ENCODE measurements around the gene PTPRK.

Gene PTPRK

GRCh38 chr6:127997496-127998164, 522.8 kb downstream of the PTPRK start:
- no peak for TF ChIP-seq ZFP30 (CRISPR knock-in tag; IDR thresholded peaks at IDR 0.05)
- TF ChIP-seq CSRNP3 (CRISPR knock-in tag; IDR thresholded peaks at IDR 0.05): no peak
- no peak for TF ChIP-seq TCF4 (CRISPR knock-in tag; IDR thresholded peaks at IDR 0.05; ENCODE audit: borderline replicate concordance)
- no peak for TF ChIP-seq ZC3H10 (CRISPR knock-in tag; IDR thresholded peaks at IDR 0.05)
- TF ChIP-seq ZFP3 (CRISPR knock-in tag; IDR thresholded peaks at IDR 0.05): no peak
- no peak for TF ChIP-seq ISL1 (CRISPR knock-in tag; IDR thresholded peaks at IDR 0.05)
- no peak for TF ChIP-seq SNAI2 (CRISPR knock-in tag; IDR thresholded peaks at IDR 0.05)
- no peak for TF ChIP-seq CREB5 (CRISPR knock-in tag; IDR thresholded peaks at IDR 0.05; ENCODE audit: low read depth)
- no peak for TF ChIP-seq ZNF70 (CRISPR knock-in tag; IDR thresholded peaks at IDR 0.05)
- TF ChIP-seq PPARA (CRISPR knock-in tag; IDR thresholded peaks at IDR 0.05; ENCODE audit: borderline replicate concordance): no peak
- no peak for TF ChIP-seq ZNF8 (CRISPR knock-in tag; IDR thresholded peaks at IDR 0.05)
- no peak for TF ChIP-seq OSR1 (CRISPR knock-in tag; IDR thresholded peaks at IDR 0.05)
- no peak for TF ChIP-seq ZNF565 (CRISPR knock-in tag; conservative IDR thresholded peaks at IDR 0.05; ENCODE audit: low read depth)
- no peak for TF ChIP-seq CSDC2 (CRISPR knock-in tag; IDR thresholded peaks at IDR 0.05)
- TF ChIP-seq ESRRG (CRISPR knock-in tag; IDR thresholded peaks at IDR 0.05): no peak
- ATAC-seq: no peak

GRCh38 chr6:127996925-127997324, 523.5 kb downstream of the PTPRK start:
- no peak for ATAC-seq
- no peak for TF ChIP-seq POU6F1 (CRISPR knock-in tag; IDR thresholded peaks at IDR 0.05; ENCODE audit: borderline replicate concordance, low read depth)
- TF ChIP-seq OSR1 (CRISPR knock-in tag; IDR thresholded peaks at IDR 0.05): no peak
- TF ChIP-seq ZFP3 (CRISPR knock-in tag; IDR thresholded peaks at IDR 0.05): no peak
- TF ChIP-seq ZC3H10 (CRISPR knock-in tag; IDR thresholded peaks at IDR 0.05): no peak
- TF ChIP-seq ISL1 (CRISPR knock-in tag; IDR thresholded peaks at IDR 0.05): no peak
- no peak for TF ChIP-seq TCF4 (CRISPR knock-in tag; IDR thresholded peaks at IDR 0.05; ENCODE audit: borderline replicate concordance)
- TF ChIP-seq CSRNP3 (CRISPR knock-in tag; IDR thresholded peaks at IDR 0.05): no peak
- TF ChIP-seq CSDC2 (CRISPR knock-in tag; IDR thresholded peaks at IDR 0.05): no peak
- TF ChIP-seq RARB (CRISPR knock-in tag; IDR thresholded peaks at IDR 0.05): no peak
- no peak for TF ChIP-seq ARNTL (CRISPR knock-in tag; IDR thresholded peaks at IDR 0.05; ENCODE audit: borderline replicate concordance, low read depth)
- TF ChIP-seq PPARA (CRISPR knock-in tag; IDR thresholded peaks at IDR 0.05; ENCODE audit: borderline replicate concordance): no peak
- TF ChIP-seq TSHZ2 (CRISPR knock-in tag; IDR thresholded peaks at IDR 0.05): no peak
- TF ChIP-seq BACH2 (CRISPR knock-in tag; IDR thresholded peaks at IDR 0.05; ENCODE audit: borderline replicate concordance): no peak
- TF ChIP-seq PATZ1 (CRISPR knock-in tag; IDR thresholded peaks at IDR 0.05; ENCODE audit: borderline replicate concordance): no peak
- TF ChIP-seq ZNF8 (CRISPR knock-in tag; IDR thresholded peaks at IDR 0.05): no peak
- no peak for TF ChIP-seq TOX (CRISPR knock-in tag; IDR thresholded peaks at IDR 0.05; ENCODE audit: borderline replicate concordance)

All from SK-N-SH treated with all-trans-retinoic acid at 6 μM for 48 hours (cell line).